CD4-positive, alpha-beta T cell treated with Interleukin-6 for 4 hours (primary cell): ENCODE measurements around the gene LY86.

Experiments used
- DNase-seq: peaks from one replicate; pipeline ENCODE4 v3.0.0-alpha.2; 2020; ENCODE audit warnings: mixed read lengths

The LY86 gene

GRCh38 chr6:6624269-6624990 is 35.9 kb downstream of the LY86 start:
- DNase-seq = no peak

GRCh38 chr6:6626187-6626586 is 37.7 kb downstream of the LY86 start:
- DNase-seq = no peak

- DNase-seq = no peak
These were observed 40.9 kb downstream of the LY86 start for GRCh38 chr6:6629402-6629801.

GRCh38 chr6:6631053-6631452 is 42.5 kb downstream of the LY86 start:
- DNase-seq = no peak

DNA sequence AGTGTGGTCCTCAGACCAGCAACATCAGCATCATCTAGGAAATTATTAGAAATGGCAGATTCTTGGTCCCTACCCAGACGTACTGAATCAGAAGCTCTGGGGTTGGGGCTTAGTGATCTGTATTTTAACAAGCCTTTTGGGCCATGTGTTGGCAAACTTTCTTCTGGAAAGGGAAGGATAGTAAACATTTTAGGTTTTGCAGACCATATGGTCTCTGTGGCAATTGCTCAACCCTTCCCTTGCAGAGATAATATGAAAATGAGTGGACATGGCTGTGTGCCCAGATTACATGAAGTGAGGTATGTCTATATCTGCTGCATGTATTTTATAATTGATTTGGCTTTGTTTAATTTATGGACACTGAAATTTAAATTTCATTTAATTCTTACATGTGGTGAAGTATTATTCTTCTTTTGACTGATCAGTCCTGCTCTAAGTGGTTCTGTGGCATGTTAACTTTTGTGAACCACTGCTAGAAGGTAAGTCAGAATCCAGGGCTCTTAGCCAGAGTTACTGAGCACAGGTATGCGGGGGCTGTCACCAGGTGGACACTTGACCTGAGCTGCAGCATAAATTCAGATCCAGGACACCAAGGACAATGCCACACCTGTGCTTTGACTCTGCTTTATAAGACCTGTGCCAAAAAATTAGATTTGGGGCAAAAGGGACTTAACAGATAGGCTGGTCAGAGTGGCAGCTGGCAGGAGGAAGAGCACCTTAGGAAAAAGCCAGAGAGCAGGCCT is 43.2 kb downstream of the LY86 start:
- no peak for DNase-seq

DNA sequence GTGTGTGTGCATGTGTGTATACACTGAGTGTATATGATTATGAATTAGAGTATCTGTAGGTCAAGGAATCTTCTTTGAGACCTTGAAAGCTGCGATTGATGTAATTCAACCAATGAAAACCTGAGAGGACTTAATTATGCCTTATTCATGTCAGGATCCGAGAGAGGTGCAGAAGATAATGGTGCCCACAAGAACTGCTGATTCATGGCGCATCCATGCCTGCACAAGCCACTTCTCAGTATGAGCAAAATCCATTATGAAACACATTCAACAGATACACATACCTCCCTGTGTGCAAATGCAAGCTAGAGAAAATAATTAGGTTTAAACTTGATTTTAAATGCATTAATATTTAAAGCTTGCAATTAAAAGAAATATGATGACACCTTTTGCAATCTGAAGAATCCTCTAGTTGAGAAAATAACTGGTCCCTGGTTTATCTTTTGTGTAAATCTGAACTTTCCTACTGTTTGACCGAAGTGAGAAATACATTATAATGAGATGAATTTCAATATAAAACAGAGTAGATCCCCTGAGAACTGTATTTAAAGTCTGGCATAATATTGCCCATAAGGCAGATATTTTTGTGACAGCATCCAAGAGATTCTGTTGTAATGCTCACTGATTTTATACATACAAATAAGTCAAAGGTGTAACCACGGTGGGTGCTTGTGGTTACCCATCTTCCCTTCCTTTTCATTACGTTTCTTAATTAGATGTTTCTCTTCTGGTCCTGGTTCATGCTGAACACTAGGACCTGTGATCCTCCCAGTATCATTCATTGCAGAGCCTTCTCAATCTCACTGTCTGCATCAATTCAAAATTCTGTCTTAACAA is 45.6 kb downstream of the LY86 start:
- no peak for DNase-seq

GRCh38 chr6:6634735-6635075 is 46.2 kb downstream of the LY86 start:
- no peak for DNase-seq

DNA sequence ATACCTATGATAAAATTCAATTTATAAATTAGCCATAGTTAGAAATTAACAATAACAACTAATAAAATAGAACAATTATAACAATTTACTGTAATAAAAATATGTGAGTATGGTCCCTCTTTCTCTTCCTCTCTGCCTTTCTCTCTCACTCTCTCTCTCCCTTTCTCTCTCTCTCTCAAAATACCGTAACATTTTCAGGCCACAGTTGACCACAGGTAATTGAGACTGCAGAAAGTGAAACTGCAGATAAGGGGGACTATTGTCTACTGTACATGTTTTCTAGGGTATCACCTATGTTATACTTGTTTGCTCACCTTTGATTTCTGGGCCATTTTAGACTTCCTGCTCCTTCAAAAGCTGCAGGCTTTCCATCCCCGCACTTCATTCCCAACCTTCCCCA is 46.8 kb downstream of the LY86 start:
- DNase-seq = no peak

- DNase-seq = no peak
These were observed 47.3 kb downstream of the LY86 start for GRCh38 chr6:6635869-6636268.

- no peak for DNase-seq
These were observed 51.1 kb downstream of the LY86 start for GRCh38 chr6:6639572-6639971.

DNA sequence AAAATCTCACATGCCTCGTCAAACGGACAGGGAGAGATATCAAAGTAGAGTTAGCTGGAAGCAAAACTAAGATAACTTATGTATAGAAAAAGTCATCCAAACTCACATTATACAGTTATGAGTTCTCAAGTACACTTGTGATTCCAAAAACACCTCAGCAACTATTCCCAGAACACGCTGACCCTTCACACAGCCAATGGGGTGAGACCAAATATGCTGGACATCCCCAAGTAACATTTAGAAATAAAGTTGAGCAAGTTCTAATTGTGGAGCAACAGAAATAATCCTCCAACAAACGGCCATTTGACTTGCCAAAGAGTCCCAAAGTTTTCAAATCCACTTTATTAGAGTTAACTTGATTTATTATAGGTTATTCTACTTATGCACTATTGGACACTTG is 52.4 kb downstream of the LY86 start:
- DNase-seq = no peak

- DNase-seq = no peak
These were observed 54.9 kb downstream of the LY86 start for GRCh38 chr6:6643398-6643797.

DNA sequence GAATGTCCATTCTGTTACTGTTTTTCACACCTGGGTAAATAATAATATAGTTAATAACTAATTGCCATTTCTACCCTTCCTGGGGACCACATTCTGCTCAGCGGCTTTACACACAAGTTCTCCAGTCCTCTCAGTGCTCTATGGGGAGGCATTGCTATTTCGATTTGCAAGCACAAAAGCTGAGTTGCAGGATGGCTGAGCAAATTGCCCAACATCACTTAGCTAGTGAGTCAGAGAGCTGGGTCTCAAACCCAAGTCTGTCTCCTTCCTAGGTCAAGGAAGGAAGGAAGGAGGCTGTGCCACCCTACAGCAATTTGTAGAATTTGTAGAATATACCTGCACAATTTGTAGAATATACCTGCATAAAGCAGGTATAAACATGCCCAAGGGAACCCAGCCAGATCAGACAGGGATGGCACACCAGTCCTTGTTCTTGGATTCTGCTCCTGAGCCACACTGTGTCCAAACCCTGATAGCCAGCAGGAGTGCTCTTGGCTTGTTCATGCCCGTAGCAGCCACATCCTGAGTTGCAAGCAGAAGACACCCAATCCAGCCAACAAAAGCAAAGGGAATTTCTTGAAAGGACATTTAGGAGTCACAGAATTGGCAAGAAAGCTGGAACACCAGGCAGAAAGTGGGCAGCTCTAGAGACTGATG is 56.9 kb downstream of the LY86 start:
- no peak for DNase-seq

DNA sequence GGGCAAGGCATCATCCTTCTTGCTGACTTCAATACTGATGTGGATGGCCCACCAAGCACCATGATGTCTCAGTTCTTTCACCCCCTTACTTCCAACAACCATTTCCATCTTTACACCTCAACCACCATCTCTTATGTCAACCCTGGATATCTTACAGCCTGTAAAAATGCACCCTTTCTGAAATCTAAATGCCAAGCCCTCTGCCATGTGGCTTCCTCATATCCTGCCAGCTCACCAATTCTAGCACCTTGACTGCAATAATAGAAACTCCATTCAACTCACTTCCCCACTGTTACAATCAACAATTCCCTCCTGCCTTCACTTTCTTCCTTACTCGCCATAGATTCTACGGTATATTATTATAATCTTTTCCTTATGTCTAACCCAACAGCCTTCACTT is 57.9 kb downstream of the LY86 start:
- DNase-seq = no peak

- no peak for DNase-seq
These were observed 58.3 kb downstream of the LY86 start for GRCh38 chr6:6646859-6647258.

- DNase-seq = no peak
These were observed 60.3 kb downstream of the LY86 start for GRCh38 chr6:6648692-6649343.

DNA sequence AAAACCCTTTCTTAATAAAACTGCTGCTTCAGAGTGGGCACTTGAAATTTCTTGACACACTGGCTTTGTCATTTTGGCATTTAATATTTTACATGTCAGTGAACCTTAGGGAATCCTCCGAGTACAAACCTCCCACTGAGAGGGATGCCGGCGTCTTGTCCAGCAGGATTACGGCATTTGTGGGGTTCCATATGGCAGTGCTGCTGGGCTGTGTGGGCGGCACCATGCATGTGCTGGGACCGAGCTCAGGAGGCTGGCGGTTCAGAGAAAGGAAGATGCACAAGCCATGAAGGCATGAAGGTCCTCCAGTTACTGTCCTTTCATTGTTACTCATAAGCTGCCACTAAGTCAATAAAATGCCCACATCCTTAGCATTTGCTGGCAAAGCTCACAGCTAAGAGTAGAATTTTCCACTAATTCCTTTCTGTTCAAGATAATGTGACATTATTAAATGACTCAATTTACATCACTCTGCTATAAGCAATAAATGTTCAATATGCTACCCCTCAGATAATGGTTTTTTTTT is 61.4 kb downstream of the LY86 start:
- no peak for DNase-seq

DNA sequence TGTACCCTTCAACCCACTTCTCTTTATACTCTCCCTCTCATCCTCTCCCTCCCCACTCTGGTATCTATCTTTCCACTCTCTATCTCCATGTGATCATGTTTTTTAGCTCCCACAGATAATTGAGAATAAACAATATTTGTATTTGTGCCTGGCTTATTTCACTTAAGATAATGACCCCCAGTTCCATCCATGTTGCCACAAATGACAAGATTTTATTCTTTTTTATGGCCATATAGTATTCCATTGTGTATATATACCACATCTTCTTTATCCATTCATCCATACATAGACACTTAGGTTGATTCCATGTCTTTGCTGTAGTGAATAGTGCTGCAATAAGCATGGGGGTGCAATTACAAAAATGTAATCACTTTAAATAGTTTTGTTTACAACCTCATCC is 62.3 kb downstream of the LY86 start:
- DNase-seq = no peak

- DNase-seq = no peak
These were observed 62.8 kb downstream of the LY86 start for GRCh38 chr6:6651335-6651734.

DNA sequence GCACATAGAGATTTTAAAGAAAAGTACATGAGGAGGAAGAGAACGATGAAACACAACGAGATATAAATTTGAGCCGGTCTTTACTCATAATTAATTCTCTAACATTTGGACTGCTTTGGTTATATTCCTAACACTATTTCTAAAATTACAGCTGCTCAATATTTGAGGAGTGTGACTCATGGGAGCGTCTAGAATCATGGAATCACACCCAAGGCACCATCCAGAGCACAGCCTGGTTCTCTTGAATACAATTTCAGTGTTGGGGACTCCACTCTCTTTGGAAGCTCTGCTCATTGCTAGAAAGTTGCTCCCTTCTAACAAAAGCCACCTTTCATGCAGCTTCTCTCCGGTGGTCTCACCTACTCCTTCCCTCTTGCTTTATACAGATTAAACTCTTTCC is 64.4 kb downstream of the LY86 start:
- no peak for DNase-seq

DNA sequence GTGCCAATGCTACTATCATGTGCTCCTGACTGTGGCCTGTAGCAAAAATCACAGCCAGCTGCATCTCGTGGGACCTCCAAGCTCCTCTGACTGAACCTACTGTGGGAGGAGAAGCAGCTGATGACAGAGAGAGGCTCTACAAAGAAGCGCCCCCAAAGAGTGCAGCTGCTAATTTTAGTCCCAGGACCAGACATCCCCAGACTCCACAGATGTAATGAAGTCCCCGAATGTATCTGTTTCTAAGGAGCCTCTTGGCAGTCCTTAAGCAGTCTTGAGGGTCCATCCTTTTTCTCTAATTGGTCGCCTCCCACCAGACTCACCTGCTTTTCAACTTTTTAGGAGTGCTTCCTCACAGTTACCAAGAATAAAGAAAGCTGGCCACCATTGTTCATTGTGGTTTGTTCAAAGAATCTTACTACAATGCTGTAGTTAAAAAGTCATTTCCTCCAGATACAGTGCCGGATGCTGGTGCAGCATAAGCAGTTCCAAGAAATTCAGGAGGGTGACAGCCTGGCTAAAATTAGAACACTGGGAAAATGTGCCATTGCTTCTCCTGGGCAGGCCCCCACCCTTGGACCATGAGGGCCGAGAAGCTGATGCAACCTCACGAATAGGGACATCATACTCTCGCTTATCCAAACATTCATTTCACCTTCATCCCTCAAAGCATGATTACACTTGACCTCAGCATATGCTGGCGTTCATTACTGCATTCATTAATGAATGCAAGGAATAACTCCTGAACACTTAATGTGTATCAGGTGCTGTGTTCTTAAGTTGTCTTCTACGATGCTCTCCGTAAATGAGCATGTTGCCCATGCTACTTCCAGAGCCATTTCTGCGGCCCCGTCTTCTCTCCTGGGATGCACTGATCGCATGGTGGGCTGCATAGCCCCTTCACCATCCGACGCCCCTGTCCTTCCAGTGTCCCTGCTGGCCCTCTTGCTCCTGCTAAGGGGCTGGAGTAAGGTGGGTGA is 66.4 kb downstream of the LY86 start:
- DNase-seq = peak; percentile 15
